ENCODE results near the gene SMPD4. TPM values are rescaled to one million over a fixed set of nuclear protein-coding genes. Genes with fewer than 3 reads are reported as not detected.
"Not testable (repeated sequence)": the region's sequence is repeated elsewhere in the genome, so short reads cannot be mapped to it uniquely, and the experiment has no call there.

SMPD4 gene
- total and polyA plus RNA-seq, 2 of the 4 experiments (the other 2 are of a cell fraction), result 8.6 to 63.0 TPM

DNA sequence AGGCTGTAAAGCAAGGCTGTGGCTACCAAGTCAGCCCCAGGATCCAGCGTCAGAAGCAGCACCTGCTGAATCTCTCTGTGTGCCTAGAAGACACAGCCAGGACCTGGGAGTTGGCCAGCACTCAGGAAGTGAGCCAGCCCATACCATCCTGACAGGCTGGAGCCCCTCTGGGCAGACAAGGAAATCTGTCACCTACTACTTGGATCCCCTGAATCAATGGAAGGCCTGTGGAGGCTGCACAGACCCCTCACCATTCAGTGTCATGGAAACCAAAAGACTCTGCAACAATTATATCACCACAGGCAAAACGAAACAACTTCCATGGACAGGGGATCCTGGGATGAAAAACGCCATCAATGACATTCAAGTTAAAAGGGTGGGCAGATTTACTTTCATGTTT, 14.8 kb downstream of the SMPD4 start:
- dilution Hi-C loops (cut with HindIII; ENCODE audit: low sequenced_read_pairs, unreplicated experiment); H2BK5ac ChIP-seq (ENCODE audit: low read depth, low read length, poor library complexity, severe bottlenecking); H2BK20ac ChIP-seq (ENCODE audit: low read depth, low read length); H4K5ac ChIP-seq (ENCODE audit: low read depth, low read length); H3K79me1 ChIP-seq (ENCODE audit: low read depth in 1 of 2, low read length in 2 of 2); H3K9ac ChIP-seq (ENCODE audit: low read depth, low read length); H3K23ac ChIP-seq (ENCODE audit: low read depth, low read length); H3K27me3 ChIP-seq (ENCODE audit: control insufficient read depth, insufficient read depth, low read length); H2AK9ac ChIP-seq (replicated peaks; ENCODE audit: low read depth, low read length, poor library complexity); H3K14ac ChIP-seq (replicated peaks; ENCODE audit: low read depth, low read length); ATAC-seq (ENCODE audit: low read depth); H4K20me1 ChIP-seq (ENCODE audit: insufficient read depth, low read length); H4K8ac ChIP-seq (ENCODE audit: low read depth in 2 of 2, low read length in 2 of 2); H3K56ac ChIP-seq (ENCODE audit: extremely low read depth, insufficient read depth, low read length); intact Hi-C loops (cut with micrococcal nuclease); H3K4me1 ChIP-seq (ENCODE audit: control insufficient read depth, insufficient read depth, low read length); H2AFZ ChIP-seq (replicated peaks; ENCODE audit: low read length, poor library complexity); H3K4me3 ChIP-seq (ENCODE audit: insufficient read depth, low read depth, low read length); BruUV-seq (replicated peaks); H3K9me1 ChIP-seq (ENCODE audit: insufficient read depth, low read length); H3K18ac ChIP-seq (ENCODE audit: low read depth, low read length); H2BK15ac ChIP-seq (ENCODE audit: low read depth, low read length); CTCF ChIA-PET; H3K27ac ChIP-seq (ENCODE audit: insufficient read depth, low read length); H2BK120ac ChIP-seq (ENCODE audit: low read depth, low read length); H3K9me3 ChIP-seq (ENCODE audit: control insufficient read depth, insufficient read depth, low read length); H3K4me2 ChIP-seq (ENCODE audit: low read depth, low read length); DNase-seq; H2AK5ac ChIP-seq (ENCODE audit: low read depth, low read length); H4K91ac ChIP-seq (ENCODE audit: insufficient read depth, low read depth, low read length); H3K4ac ChIP-seq (ENCODE audit: low read depth, low read length); POLR2A ChIA-PET (ENCODE audit: unreplicated experiment): not testable (repeated sequence)
- no CpG with 5 or more reads among the region's 3 CpGs for WGBS, 2 experiments (ENCODE audit: extremely low coverage in 2 of 2, insufficient read length in 1 of 2)
- peaks cover 49% of the 10 kb centered on the region for H3K36me3 ChIP-seq (ENCODE audit: control insufficient read depth, insufficient read depth, low read length)
- in situ Hi-C loops (cut with MboI; ENCODE audit: low sequenced_read_pairs), result loop anchor here (25.0 kb wide), 1 partner anchor 1346 kb away; no protein-coding TSS in a partner anchor

All from IMR-90 (cell line).